Omental fat pad (tissue), 4 donors: Measurements from ENCODE around the gene KIN. TPM values are rescaled to one million over a fixed set of nuclear protein-coding genes. Genes with fewer than 3 reads are reported as not detected.
"Not testable (repeated sequence)": the region's sequence is repeated elsewhere in the genome, so short reads cannot be mapped to it uniquely, and the experiment has no call there.

Experiments
- ATAC-seq: fragments of 150-250 bp; one replicate; pipeline ENCODE4 v1.9.1; 2016; ENCODE audit warnings: mild to moderate bottlenecking, moderate library complexity; ENCODE audit not compliant: low FRiP score
- DNase-seq: peaks from one replicate; pipeline ENCODE4 v3.0.0-alpha.2; 2019; ENCODE audit warnings: low spot score
- total RNA-seq, 4 donors: library from RNA; depleted of rRNA; stranded (reverse); fragments of >200 nt; gene quantifications; one replicate each; pipeline ENCODE4 v1.1.0, GENCODE V29; 2016
- TF ChIP-seq, protein P1 (sequence below), 3 donors: fragments of 450-650 bp; IDR thresholded peaks; one replicate each; pipeline ENCODE4 v1.5.1; 2016 to 2017; ENCODE audit warnings: antibody characterized with exemption in 3 of 3, mild to moderate bottlenecking in 3 of 3, moderate library complexity in 2 of 3

Gene KIN
- total RNA-seq, 4 donors from 2014 or later = 3.6 to 8.7 (median 7.3) TPM

DNA sequence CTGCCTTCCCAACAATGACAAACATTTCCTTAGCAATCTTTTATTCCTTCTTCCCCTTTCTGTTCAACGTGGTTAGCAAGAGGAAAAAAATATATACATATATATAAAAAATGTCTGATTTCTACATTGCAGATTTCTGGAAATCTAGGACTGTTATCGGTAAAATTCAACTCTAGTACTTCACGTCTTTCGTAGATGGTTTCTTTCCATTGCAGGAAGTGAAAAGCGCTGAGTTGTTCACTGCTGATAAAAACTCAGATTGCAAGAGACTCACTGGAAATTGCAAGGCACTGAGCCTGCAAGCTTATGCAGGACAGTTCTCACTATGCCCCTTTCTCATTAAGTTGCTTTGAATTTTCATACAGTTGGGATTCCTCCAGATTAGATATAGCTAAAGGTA is 23.9 kb downstream of the KIN start:
- TF ChIP-seq, protein P1, sequence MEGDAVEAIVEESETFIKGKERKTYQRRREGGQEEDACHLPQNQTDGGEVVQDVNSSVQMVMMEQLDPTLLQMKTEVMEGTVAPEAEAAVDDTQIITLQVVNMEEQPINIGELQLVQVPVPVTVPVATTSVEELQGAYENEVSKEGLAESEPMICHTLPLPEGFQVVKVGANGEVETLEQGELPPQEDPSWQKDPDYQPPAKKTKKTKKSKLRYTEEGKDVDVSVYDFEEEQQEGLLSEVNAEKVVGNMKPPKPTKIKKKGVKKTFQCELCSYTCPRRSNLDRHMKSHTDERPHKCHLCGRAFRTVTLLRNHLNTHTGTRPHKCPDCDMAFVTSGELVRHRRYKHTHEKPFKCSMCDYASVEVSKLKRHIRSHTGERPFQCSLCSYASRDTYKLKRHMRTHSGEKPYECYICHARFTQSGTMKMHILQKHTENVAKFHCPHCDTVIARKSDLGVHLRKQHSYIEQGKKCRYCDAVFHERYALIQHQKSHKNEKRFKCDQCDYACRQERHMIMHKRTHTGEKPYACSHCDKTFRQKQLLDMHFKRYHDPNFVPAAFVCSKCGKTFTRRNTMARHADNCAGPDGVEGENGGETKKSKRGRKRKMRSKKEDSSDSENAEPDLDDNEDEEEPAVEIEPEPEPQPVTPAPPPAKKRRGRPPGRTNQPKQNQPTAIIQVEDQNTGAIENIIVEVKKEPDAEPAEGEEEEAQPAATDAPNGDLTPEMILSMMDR (IDR thresholded peaks at IDR 0.05) = no peak
- no peak for DNase-seq
- no peak for ATAC-seq

DNA sequence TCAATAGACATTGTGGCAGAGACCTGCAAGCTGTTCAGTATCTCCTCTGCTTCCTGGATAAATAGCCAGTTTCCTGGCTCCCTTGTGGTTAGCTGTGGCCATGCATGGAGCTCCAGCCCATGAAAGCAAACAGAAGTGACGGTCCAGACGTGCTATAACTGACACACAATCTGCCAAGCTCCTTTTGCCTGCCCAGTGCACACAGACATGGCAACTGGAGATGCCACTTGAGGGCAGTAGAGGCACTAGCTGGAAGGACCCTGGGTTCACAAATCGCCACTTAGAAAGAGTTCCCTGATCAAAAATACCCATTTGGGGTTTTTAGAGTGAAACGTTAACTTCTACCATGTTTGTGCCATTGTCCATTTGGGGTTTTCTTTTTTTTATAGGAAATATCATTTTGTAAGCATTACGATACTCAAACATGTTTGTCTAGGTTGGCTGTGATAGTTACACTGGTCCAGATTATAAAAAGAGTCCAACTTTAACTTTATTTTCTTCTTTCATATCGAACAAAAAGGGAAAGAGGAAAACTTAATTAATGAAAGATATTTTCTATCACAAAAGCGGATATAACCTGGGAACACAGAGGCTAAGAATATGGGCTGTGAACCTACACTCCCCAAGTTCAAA is 31.3 kb downstream of the KIN start:
- no peak for ATAC-seq
- no peak for DNase-seq
- TF ChIP-seq, protein P1 (IDR thresholded peaks at IDR 0.05) = no peak

DNA sequence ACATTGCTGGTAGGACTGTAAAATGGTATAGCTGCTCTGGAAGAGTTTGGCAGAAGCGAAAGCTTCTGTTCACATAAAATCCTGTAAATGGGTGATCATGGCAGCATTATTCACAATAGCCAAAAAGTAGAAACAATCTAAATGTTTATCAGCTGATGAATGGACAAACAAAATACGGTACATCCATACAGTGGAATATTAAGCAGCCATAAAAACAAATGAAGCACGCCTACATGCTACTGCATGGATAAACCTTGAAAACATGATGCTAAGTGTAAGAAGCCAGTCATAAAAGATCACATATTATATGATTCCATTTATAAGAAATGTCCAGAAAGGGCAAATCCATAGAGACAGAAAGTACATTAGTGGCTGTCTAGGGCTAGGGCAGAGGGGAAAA is 32.7 kb downstream of the KIN start:
- DNase-seq = no peak
- TF ChIP-seq, protein P1 (IDR thresholded peaks at IDR 0.05) = no peak
- no peak for ATAC-seq

DNA sequence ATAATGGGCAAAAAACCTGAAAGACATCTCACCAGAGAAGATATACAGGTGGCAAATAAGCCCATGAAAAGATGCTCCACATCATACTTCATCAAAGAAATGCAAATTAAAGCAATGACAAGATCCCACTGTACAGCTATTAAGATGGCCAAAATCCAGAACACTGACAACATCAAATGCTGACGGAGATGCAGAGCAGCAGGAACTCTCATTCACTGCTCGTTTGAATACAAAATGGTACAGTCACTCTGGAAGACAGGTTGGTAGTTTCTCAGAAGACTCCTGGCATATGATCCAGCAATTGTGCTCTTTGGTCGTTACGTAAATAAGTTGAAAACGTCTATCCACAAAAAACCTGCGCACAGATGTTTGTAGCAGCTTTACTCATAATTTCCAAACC is 35.5 kb downstream of the KIN start:
- ATAC-seq = no peak
- TF ChIP-seq, protein P1 (IDR thresholded peaks at IDR 0.05) = no peak
- no peak for DNase-seq

DNA sequence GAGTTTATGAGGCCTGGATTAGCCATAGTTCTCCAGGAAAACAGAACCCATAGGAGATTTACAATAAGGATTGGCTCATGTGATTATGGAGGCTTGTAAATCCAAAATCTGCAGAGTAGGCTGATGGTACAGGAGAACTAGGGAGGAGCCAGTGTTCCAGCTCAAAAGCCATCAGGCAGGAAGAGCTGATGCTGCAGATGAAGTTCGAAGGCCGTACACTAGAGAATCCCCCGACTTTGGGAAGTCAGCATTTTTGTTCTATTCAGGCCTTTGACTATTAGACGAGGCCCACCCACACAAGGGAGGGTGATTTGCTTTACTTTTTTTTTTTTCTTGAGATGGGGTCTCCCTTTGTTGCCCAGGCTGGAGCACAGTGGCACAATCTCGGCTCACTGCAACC is 37.6 kb downstream of the KIN start:
- TF ChIP-seq, protein P1 (IDR thresholded peaks at IDR 0.05) = no peak
- no peak for ATAC-seq
- DNase-seq = no peak

DNA sequence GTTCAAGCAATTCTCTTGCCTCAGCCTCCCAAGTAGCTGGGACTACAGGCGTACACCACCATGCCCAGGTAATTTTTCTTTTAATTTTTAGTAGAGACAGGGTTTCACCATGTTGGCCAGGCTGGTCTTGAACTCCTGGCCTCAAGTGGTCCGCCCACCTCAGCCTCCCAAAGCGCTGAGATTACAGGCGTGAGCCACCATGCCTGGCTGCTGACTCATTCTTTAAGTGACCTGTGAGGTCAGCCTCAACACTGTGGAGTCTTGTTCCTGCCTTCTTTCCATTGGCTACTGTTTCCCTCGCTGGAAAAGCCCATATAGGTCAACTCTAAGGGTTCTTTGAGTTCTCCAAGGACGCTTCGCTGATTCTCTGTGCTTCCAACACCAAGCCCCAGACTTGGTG is 39.2 kb downstream of the KIN start:
- ATAC-seq, DNase-seq: not testable (repeated sequence)

DNA sequence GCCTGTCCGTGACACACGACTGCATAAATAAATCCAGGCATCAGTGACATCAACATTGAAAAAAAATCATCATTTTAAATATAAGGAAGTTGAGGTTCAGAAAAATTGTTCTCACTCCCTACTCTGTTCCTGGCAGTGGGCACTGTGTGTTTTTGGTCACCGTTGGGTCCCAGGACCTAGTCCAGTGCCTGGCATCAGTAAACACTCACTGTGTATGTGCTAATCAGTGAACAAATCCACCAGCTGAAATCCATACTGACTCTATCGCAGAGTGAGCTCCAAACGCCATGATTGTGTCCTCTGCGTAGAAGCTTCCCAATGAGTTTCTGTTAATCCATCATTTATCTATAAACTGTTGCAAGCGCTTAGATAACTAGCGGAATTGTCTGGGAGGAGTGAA is 43.5 kb downstream of the KIN start:
- no peak for DNase-seq
- ATAC-seq = no peak
- TF ChIP-seq, protein P1 (IDR thresholded peaks at IDR 0.05) = no peak
